ENCODE results near the gene RFTN1.

Gene RFTN1

DNA sequence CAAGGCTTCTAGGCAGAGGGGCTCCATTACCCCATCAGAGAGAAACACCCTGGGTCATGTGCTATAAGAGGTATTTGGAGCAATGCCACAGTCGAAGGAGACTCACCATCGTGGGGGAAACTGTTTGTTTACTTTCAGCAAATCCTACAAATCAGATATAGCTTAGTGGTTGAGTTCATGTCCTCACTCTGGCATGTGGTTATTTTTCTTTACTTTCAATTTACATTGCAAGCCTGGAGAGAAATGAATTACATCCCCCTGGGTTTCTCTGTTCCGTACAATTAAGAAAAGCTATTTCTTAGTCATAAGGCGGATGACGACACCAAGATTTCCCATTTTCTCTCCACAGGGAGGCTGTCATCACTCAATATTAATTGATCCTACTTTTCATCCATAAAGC, 36.9 kb downstream of the RFTN1 start:
- Histone ChIP-seq H3K79me1 (ENCODE audit: low read length) (no peaks in the 10 kb centered on the region), H3K23ac (ENCODE audit: low read length) (no peak overlapping the region), H4K8ac (ENCODE audit: low read depth, low read length) (no peak overlapping the region), H2AK5ac (ENCODE audit: low read length) (no peak overlapping the region), H4K5ac (ENCODE audit: low read length) (no peak overlapping the region), H3K79me2 (ENCODE audit: control insufficient read depth, insufficient read depth, low read length) (no peaks in the 10 kb centered on the region), H3K56ac (ENCODE audit: low read length) (no peak overlapping the region), H2BK15ac (replicated peaks; ENCODE audit: low read depth) (no peak overlapping the region), H3K9ac (ENCODE audit: low read length) (no peak overlapping the region), H3K4me2 (ENCODE audit: low read length) (no peak overlapping the region), H3K4me3 (ENCODE audit: low read length) (no peak overlapping the region), H3K4me1 (ENCODE audit: control insufficient read depth, low read depth, low read length) (peaks cover 7% of the 10 kb centered on the region), H2BK5ac (ENCODE audit: low read length) (no peak overlapping the region), H3K18ac (ENCODE audit: low read length) (no peak overlapping the region), H2BK120ac (ENCODE audit: low read depth, low read length) (no peak overlapping the region), H3K27me3 (ENCODE audit: insufficient read depth, low read length, poor library complexity) (no peaks in the 10 kb centered on the region), H3K4ac (ENCODE audit: low read depth, low read length) (no peak overlapping the region), H3K27ac (ENCODE audit: low read depth, low read length) (no peak overlapping the region), H3K36me3 (ENCODE audit: control insufficient read depth, insufficient read depth, low read length) (no peaks in the 10 kb centered on the region)
- no CpG with 5 or more reads among the region's 5 CpGs for WGBS (ENCODE audit: extremely low coverage, insufficient coverage, low lambda C conversion rate)
- DNase-seq: no peak

DNA sequence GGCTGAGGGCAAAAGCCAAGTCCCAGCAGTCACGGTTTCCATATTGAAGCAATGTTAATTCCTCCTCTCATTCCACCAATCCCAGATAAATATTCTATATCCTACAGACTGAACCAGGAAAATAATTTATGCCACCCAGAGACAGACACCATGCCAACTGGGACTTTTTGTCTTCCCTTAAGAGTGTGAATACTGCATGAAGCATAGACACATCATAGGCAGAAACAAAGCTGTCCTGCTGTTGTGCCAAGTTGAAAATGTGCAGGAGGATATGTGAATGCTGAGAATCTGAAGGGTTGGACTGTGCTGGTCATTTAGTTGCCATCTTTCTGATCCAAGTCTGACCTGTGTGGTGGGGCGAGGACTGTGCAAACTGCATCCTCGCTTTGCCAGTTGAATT, 37.7 kb downstream of the RFTN1 start:
- H3K36me3 ChIP-seq (ENCODE audit: control insufficient read depth, insufficient read depth, low read length): no peaks in the 10 kb centered on the region
- WGBS (ENCODE audit: extremely low coverage, insufficient coverage, low lambda C conversion rate): no CpG with 5 or more reads among the region's 3 CpGs
- H3K56ac ChIP-seq (ENCODE audit: low read length): no peak overlapping the region
- no peak overlapping the region for H4K5ac ChIP-seq (ENCODE audit: low read length)
- H3K18ac ChIP-seq (ENCODE audit: low read length): no peak overlapping the region
- no peak overlapping the region for H3K4ac ChIP-seq (ENCODE audit: low read depth, low read length)
- no peaks in the 10 kb centered on the region for H3K27me3 ChIP-seq (ENCODE audit: insufficient read depth, low read length, poor library complexity)
- H3K23ac ChIP-seq (ENCODE audit: low read length): no peak overlapping the region
- no peak overlapping the region for H3K4me2 ChIP-seq (ENCODE audit: low read length)
- H2BK5ac ChIP-seq (ENCODE audit: low read length): no peak overlapping the region
- no peak for DNase-seq
- no peak overlapping the region for H3K9ac ChIP-seq (ENCODE audit: low read length)
- no peak overlapping the region for H4K8ac ChIP-seq (ENCODE audit: low read depth, low read length)
- H2AK5ac ChIP-seq (ENCODE audit: low read length): no peak overlapping the region
- H3K79me1 ChIP-seq (ENCODE audit: low read length): no peaks in the 10 kb centered on the region
- peaks cover 3% of the 10 kb centered on the region for H3K4me1 ChIP-seq (ENCODE audit: control insufficient read depth, low read depth, low read length)
- no peaks in the 10 kb centered on the region for H3K79me2 ChIP-seq (ENCODE audit: control insufficient read depth, insufficient read depth, low read length)
- H3K27ac ChIP-seq (ENCODE audit: low read depth, low read length): no peak overlapping the region
- H2BK120ac ChIP-seq (ENCODE audit: low read depth, low read length): no peak overlapping the region
- H3K4me3 ChIP-seq (ENCODE audit: low read length): no peak overlapping the region
- H2BK15ac ChIP-seq (replicated peaks; ENCODE audit: low read depth): no peak overlapping the region

DNA sequence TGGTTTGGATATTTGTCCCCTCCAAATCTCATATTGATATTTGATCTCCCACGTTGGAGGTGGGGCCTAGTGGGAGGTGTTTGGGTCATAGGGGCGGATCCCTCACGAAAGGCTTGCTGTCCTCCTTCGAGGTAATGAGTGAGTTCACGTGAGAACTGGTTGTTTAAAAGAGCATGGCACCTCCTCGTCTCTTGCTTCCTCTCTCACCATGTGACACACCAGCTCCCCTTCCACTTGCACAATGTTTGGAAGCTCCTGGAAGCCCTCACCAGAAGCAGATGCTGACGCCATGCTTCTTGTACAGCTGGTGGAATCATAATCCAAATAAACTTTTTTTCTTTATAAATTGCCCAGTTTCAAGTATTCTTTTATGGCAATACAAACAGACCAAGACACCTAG, 38.6 kb downstream of the RFTN1 start:
- Histone ChIP-seq H2BK120ac (ENCODE audit: low read depth, low read length) (no peak overlapping the region), H3K4me2 (ENCODE audit: low read length) (no peak overlapping the region), H3K4ac (ENCODE audit: low read depth, low read length) (no peak overlapping the region), H2BK15ac (replicated peaks; ENCODE audit: low read depth) (no peak overlapping the region), H3K79me1 (ENCODE audit: low read length) (no peaks in the 10 kb centered on the region), H4K5ac (ENCODE audit: low read length) (no peak overlapping the region), H3K4me1 (ENCODE audit: control insufficient read depth, low read depth, low read length) (no peaks in the 10 kb centered on the region), H2AK5ac (ENCODE audit: low read length) (no peak overlapping the region), H3K79me2 (ENCODE audit: control insufficient read depth, insufficient read depth, low read length) (no peaks in the 10 kb centered on the region), H4K8ac (ENCODE audit: low read depth, low read length) (no peak overlapping the region), H3K36me3 (ENCODE audit: control insufficient read depth, insufficient read depth, low read length) (no peaks in the 10 kb centered on the region), H3K4me3 (ENCODE audit: low read length) (no peak overlapping the region), H2BK5ac (ENCODE audit: low read length) (no peak overlapping the region), H3K9ac (ENCODE audit: low read length) (no peak overlapping the region), H3K23ac (ENCODE audit: low read length) (no peak overlapping the region), H3K27me3 (ENCODE audit: insufficient read depth, low read length, poor library complexity) (no peaks in the 10 kb centered on the region), H3K18ac (ENCODE audit: low read length) (no peak overlapping the region), H3K27ac (ENCODE audit: low read depth, low read length) (no peak overlapping the region), H3K56ac (ENCODE audit: low read length) (no peak overlapping the region)
- DNase-seq: no peak
- WGBS (ENCODE audit: extremely low coverage, insufficient coverage, low lambda C conversion rate): no CpG with 5 or more reads among the region's 7 CpGs

DNA sequence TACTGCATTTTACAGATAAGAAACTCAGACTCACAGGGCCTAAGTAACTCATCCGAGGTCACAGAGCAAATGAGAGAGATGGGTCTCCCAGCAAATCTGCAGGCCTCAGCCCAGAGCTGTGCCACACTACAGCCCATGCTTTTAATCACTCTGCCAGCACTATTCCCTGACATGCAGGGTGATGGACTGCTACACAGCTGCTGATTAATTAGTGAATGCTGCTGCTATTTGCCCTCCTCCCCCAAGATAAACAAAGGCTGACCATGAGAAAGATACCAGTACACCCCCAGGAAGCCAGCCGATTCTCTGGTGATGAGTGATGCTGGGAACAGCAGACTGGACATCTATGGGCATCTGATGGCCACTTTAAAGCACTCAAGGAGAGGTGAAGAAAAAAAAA, 39.3 kb downstream of the RFTN1 start:
- Histone ChIP-seq H2BK5ac (ENCODE audit: low read length) (no peak overlapping the region), H3K23ac (ENCODE audit: low read length) (no peak overlapping the region), H3K4me2 (ENCODE audit: low read length) (no peak overlapping the region), H3K79me2 (ENCODE audit: control insufficient read depth, insufficient read depth, low read length) (no peaks in the 10 kb centered on the region), H2BK120ac (ENCODE audit: low read depth, low read length) (no peak overlapping the region), H3K4me1 (ENCODE audit: control insufficient read depth, low read depth, low read length) (no peaks in the 10 kb centered on the region), H3K27me3 (ENCODE audit: insufficient read depth, low read length, poor library complexity) (no peaks in the 10 kb centered on the region), H2AK5ac (ENCODE audit: low read length) (no peak overlapping the region), H3K79me1 (ENCODE audit: low read length) (no peaks in the 10 kb centered on the region), H3K9ac (ENCODE audit: low read length) (no peak overlapping the region), H3K4ac (ENCODE audit: low read depth, low read length) (no peak overlapping the region), H3K27ac (ENCODE audit: low read depth, low read length) (no peak overlapping the region), H4K5ac (ENCODE audit: low read length) (no peak overlapping the region), H3K36me3 (ENCODE audit: control insufficient read depth, insufficient read depth, low read length) (no peaks in the 10 kb centered on the region), H3K56ac (ENCODE audit: low read length) (no peak overlapping the region), H2BK15ac (replicated peaks; ENCODE audit: low read depth) (no peak overlapping the region), H3K4me3 (ENCODE audit: low read length) (no peak overlapping the region), H4K8ac (ENCODE audit: low read depth, low read length) (no peak overlapping the region), H3K18ac (ENCODE audit: low read length) (no peak overlapping the region)
- no CpG with 5 or more reads among the region's 2 CpGs for WGBS (ENCODE audit: extremely low coverage, insufficient coverage, low lambda C conversion rate)
- no peak for DNase-seq

DNA sequence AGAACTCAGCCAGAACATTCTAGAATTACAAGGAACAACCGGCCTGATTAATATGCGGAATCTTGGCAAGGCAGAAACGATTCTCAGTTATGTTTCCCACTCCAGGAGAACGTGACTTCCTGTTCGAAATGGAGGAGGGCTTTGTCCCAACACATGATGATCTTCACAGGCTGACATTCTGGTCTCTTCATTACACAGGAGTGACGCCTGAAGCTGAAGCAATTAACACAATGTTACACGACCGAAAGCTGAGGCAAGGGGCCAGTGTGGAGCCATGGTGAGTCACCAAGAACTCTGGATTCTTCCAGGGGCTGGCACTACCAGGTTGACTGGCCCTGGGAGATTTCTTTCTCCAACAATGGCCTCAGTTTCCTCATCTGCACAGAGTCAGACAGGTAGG, 40.9 kb downstream of the RFTN1 start:
- WGBS (ENCODE audit: extremely low coverage, insufficient coverage, low lambda C conversion rate): no CpG with 5 or more reads among the region's 8 CpGs
- Histone ChIP-seq H3K56ac (ENCODE audit: low read length) (no peak overlapping the region), H2BK5ac (ENCODE audit: low read length) (no peak overlapping the region)

DNA sequence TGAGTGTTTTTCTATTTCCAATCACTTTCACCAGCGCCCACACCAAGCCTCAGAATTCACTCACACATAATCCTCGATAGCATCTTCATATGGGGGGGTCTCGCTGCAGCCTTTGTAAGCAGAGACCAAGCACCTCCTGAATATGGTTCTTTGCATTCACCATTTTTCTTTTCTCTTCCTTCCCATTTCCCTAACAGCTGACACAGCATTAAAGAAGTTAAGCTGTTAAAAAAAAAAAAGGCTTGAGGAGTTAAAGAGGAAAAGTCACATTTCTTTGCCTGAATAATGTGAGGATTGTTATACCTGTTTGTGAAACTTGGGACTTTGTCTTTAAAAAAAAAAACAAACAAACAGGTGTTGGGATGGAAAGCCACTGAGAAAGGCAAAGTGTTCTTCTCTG, 41.6 kb downstream of the RFTN1 start:
- H3K18ac ChIP-seq (ENCODE audit: low read length): no peak overlapping the region
- no peak overlapping the region for H4K8ac ChIP-seq (ENCODE audit: low read depth, low read length)
- no CpG with 5 or more reads among the region's 3 CpGs for WGBS (ENCODE audit: extremely low coverage, insufficient coverage, low lambda C conversion rate)
- no peaks in the 10 kb centered on the region for H3K27me3 ChIP-seq (ENCODE audit: insufficient read depth, low read length, poor library complexity)
- H3K36me3 ChIP-seq (ENCODE audit: control insufficient read depth, insufficient read depth, low read length): no peaks in the 10 kb centered on the region
- no peak overlapping the region for H4K5ac ChIP-seq (ENCODE audit: low read length)
- H3K4ac ChIP-seq (ENCODE audit: low read depth, low read length): no peak overlapping the region
- H3K56ac ChIP-seq (ENCODE audit: low read length): no peak overlapping the region
- no peaks in the 10 kb centered on the region for H3K79me2 ChIP-seq (ENCODE audit: control insufficient read depth, insufficient read depth, low read length)
- no peak overlapping the region for H3K27ac ChIP-seq (ENCODE audit: low read depth, low read length)
- no peaks in the 10 kb centered on the region for H3K79me1 ChIP-seq (ENCODE audit: low read length)
- H3K4me1 ChIP-seq (ENCODE audit: control insufficient read depth, low read depth, low read length): peaks cover 2% of the 10 kb centered on the region
- no peak overlapping the region for H2BK5ac ChIP-seq (ENCODE audit: low read length)
- no peak overlapping the region for H2BK120ac ChIP-seq (ENCODE audit: low read depth, low read length)
- no peak overlapping the region for H3K9ac ChIP-seq (ENCODE audit: low read length)
- no peak for DNase-seq
- H3K4me3 ChIP-seq (ENCODE audit: low read length): no peak overlapping the region
- H3K23ac ChIP-seq (ENCODE audit: low read length): no peak overlapping the region
- no peak overlapping the region for H2BK15ac ChIP-seq (replicated peaks; ENCODE audit: low read depth)
- H3K4me2 ChIP-seq (ENCODE audit: low read length): no peak overlapping the region
- H2AK5ac ChIP-seq (ENCODE audit: low read length): no peak overlapping the region

More for the DNA sequence above, 40.9 kb downstream of the RFTN1 start:
- Histone ChIP-seq H3K27ac (ENCODE audit: low read depth, low read length) (no peak overlapping the region), H2BK15ac (replicated peaks; ENCODE audit: low read depth) (no peak overlapping the region), H3K27me3 (ENCODE audit: insufficient read depth, low read length, poor library complexity) (no peaks in the 10 kb centered on the region), H4K5ac (ENCODE audit: low read length) (no peak overlapping the region), H3K79me2 (ENCODE audit: control insufficient read depth, insufficient read depth, low read length) (no peaks in the 10 kb centered on the region), H4K8ac (ENCODE audit: low read depth, low read length) (no peak overlapping the region), H3K4me2 (ENCODE audit: low read length) (no peak overlapping the region), H3K4me3 (ENCODE audit: low read length) (no peak overlapping the region), H3K36me3 (ENCODE audit: control insufficient read depth, insufficient read depth, low read length) (no peaks in the 10 kb centered on the region), H2BK120ac (ENCODE audit: low read depth, low read length) (no peak overlapping the region), H3K4me1 (ENCODE audit: control insufficient read depth, low read depth, low read length) (peaks cover 2% of the 10 kb centered on the region), H3K4ac (ENCODE audit: low read depth, low read length) (no peak overlapping the region), H3K18ac (ENCODE audit: low read length) (no peak overlapping the region), H2AK5ac (ENCODE audit: low read length) (no peak overlapping the region), H3K23ac (ENCODE audit: low read length) (no peak overlapping the region), H3K79me1 (ENCODE audit: low read length) (no peaks in the 10 kb centered on the region), H3K9ac (ENCODE audit: low read length) (no peak overlapping the region)
- DNase-seq: no peak
